HL-60 (cell line): ENCODE measurements around the gene JADE2.

Experiments used
- CTCF ChIP-seq: IDR thresholded peaks from one replicate; pipeline ENCODE4 v1.5.1; 2011; ENCODE audit warnings: low read length, control low read depth, inconsistent platforms; ENCODE audit not compliant: insufficient read depth
- GABPA ChIP-seq: IDR thresholded peaks from 2 replicates; pipeline ENCODE4 v1.6.1; 2012; ENCODE audit warnings: low read depth
- POLR2AphosphoS5 ChIP-seq: IDR thresholded peaks from 2 replicates; pipeline ENCODE4 v1.6.1; 2012; ENCODE audit warnings: low read depth
- SPI1 ChIP-seq: IDR thresholded peaks from 2 replicates; pipeline ENCODE4 v1.6.1; 2012; ENCODE audit warnings: low read depth, mild to moderate bottlenecking, borderline replicate concordance
- TF ChIP-seq, protein P1 (sequence below): IDR thresholded peaks from 2 replicates; pipeline ENCODE4 v1.6.1; 2012; ENCODE audit warnings: low read depth; ENCODE audit not compliant: insufficient replicate concordance

DNA sequence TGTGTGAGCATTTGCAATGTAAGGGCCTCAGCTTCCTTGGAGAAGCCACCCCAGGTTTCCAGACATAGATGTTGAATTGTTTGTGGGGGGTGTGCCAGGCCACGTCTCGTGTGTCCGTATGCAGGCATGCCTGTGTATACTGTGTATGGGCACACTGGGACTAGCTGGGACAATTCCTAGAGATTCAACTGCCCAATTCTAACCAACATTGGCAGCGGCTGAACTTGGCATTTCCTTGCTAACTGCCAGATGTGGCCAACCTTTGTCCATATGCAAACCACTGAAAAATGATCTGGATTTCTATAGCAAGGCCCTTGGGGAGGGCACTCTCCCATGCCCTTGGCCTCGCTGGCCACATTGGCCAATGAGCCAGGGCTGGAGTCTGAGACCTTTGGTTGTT is 56.8 kb downstream of the JADE2 start:
- TF ChIP-seq POLR2AphosphoS5 (no peak), CTCF (no peak), GABPA (no peak), SPI1 (no peak)
- TF ChIP-seq, protein P1, sequence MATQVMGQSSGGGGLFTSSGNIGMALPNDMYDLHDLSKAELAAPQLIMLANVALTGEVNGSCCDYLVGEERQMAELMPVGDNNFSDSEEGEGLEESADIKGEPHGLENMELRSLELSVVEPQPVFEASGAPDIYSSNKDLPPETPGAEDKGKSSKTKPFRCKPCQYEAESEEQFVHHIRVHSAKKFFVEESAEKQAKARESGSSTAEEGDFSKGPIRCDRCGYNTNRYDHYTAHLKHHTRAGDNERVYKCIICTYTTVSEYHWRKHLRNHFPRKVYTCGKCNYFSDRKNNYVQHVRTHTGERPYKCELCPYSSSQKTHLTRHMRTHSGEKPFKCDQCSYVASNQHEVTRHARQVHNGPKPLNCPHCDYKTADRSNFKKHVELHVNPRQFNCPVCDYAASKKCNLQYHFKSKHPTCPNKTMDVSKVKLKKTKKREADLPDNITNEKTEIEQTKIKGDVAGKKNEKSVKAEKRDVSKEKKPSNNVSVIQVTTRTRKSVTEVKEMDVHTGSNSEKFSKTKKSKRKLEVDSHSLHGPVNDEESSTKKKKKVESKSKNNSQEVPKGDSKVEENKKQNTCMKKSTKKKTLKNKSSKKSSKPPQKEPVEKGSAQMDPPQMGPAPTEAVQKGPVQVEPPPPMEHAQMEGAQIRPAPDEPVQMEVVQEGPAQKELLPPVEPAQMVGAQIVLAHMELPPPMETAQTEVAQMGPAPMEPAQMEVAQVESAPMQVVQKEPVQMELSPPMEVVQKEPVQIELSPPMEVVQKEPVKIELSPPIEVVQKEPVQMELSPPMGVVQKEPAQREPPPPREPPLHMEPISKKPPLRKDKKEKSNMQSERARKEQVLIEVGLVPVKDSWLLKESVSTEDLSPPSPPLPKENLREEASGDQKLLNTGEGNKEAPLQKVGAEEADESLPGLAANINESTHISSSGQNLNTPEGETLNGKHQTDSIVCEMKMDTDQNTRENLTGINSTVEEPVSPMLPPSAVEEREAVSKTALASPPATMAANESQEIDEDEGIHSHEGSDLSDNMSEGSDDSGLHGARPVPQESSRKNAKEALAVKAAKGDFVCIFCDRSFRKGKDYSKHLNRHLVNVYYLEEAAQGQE, result no peak
